ENCODE results near the gene MYG1. TPM values are rescaled to one million over a fixed set of nuclear protein-coding genes. Genes with fewer than 3 reads are reported as not detected.
A peak's percentile ranks its signal among the peaks of the same experiment; 100 is the strongest.
"Not testable (repeated sequence)": the region's sequence is repeated elsewhere in the genome, so short reads cannot be mapped to it uniquely, and the experiment has no call there.

MYG1 gene
- total RNA-seq, 2 donors from 2014 or later: 37.9 to 39.2 TPM

DNA sequence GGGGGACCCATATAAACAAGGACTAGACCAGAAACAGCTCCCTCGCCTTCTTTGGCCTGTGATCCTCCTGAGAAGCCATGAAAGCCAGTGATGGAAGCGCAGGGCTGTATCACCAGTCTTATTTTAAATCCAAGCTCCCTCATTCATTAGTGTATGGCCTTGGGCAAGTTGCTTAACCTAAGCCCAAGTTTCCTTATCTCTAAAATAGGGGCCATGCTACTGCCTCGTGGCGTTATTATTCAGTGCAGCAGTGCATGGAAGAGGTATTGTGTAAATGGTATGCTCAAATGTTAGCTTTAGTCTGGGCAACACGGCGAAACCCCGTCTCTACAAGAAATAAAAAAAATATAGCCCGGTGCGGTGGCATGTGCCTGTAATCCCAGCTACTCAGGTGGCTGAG is 21.5 kb upstream of the MYG1 start:
- ATAC-seq: no peak
- DNase-seq: no peak
- intact Hi-C loops (cut with DNase I, micrococcal nuclease): loop anchor here in 1 of 2 donors (10.0 kb wide), 1 partner anchor 63 kb away; no protein-coding TSS in a partner anchor

DNA sequence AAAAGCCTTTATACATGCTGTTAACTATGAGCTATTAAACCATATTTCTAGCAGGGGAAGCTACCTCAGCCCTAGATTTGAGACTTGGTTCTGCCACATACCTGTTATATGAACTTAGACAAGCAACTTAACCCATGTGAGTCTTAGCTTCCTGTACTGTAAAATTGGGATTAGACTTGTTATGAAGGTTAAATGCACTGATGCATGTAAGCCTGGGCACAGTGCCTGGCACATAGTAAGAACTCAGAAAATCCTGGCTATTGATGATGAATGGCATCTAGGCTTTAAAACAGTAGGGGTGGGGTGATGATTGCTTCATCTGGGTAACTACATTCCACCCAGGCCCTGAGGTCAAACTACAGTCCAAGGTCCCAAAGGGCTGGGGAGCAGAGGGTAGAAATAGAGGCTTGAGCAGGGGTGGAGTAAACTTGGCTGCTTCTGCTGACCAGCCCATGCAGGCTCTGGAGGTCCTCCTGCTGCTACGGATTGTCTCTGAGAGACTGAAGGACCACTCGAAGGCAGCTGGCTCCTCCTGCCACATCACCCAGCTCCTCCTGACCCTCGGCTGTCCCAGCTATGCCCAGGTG is 20.1 kb upstream of the MYG1 start:
- DNase-seq: no peak

DNA sequence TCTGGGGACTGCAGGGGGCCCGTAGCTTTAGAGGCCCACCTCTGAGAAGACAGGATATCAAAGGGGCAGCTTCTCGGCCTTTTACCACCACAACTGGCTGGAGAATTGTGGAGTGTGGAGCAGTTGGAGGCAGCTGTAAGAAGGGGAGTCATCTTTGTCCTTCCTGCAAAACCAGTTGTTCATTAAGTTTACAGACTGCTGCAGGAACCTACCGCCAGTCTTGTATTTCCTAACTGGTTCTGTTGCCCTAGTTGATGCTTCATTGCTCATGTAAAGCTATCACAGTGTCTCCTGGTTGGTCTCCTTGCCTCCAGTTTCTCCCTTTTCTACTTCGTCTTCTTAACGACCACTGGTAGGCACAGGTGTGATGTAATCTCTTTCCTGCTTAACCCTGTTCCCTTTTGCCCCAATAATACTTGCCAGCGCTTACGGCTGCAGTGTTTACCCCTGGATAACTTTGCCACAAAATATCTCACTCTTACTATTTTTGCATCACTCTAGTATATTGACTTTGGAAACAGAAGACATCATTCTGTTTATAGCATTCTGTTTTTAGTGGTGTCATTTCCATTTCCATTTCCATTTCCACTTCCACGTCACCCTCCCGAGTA is 19.5 kb upstream of the MYG1 start:
- DNase-seq (no peak), ATAC-seq (peak; percentile 36)
- intact Hi-C loops (cut with DNase I, micrococcal nuclease): loop anchor here in 1 of 2 donors (10.0 kb wide), 1 partner anchor 65 kb away; no protein-coding TSS in a partner anchor

More for the DNA sequence above, 20.1 kb upstream of the MYG1 start:
- ATAC-seq: peak; percentile 89
- intact Hi-C loops (cut with DNase I, micrococcal nuclease): loop anchor here in 1 of 2 donors (10.0 kb wide), 1 partner anchor 65 kb away; no protein-coding TSS in a partner anchor

DNA sequence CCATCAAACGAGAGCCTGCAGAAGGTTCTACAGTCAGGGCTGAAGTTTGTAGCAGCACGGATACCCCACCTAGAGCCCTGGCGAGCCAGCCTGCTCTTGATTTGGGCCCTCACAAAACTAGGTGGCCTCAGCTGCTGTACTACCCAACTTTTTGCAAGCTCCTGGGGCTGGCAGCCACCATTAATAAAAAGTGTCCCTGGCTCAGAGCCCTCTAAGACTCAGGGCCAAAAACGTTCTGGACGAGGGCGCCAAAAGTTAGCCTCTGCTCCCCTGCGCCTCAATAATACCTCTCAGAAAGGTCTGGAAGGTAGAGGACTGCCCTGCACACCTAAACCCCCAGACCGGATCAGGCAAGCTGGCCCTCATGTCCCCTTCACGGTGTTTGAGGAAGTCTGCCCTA is 13.0 kb upstream of the MYG1 start:
- no peak for ATAC-seq
- no peak for DNase-seq
- intact Hi-C loops (cut with DNase I, micrococcal nuclease): loop anchor here in 1 of 2 donors (2.0 kb wide), 1 partner anchor 74 kb away; no protein-coding TSS in a partner anchor

DNA sequence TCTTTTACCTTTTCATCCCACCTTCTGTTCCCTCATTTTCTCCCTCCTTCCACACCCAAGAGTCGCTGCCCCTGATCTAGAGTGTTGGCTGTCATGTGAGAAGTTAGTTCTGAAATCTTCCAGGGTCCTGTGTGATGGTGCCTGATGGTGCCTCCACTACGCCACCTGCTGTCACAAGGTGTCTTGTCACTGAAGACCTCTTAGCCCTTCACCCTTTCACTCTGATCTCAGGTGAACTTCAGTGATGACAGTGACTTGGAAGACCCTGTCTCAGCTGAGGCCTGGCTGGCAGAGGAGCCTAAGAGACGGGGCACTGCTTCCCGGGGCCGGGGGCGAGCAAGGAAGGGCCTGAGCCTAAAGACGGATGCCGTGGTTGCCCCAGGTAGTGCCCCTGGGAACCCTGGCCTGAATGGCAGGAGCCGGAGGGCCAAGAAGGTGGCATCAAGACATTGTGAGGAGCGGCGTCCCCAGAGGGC is 11.7 kb upstream of the MYG1 start:
- ATAC-seq (peak; percentile 84), DNase-seq (peak; percentile 50 to 89)
- intact Hi-C loops (cut with DNase I, micrococcal nuclease): loop anchor here in 1 of 2 donors (2.0 kb wide), 1 partner anchor 75 kb away; no protein-coding TSS in a partner anchor

DNA sequence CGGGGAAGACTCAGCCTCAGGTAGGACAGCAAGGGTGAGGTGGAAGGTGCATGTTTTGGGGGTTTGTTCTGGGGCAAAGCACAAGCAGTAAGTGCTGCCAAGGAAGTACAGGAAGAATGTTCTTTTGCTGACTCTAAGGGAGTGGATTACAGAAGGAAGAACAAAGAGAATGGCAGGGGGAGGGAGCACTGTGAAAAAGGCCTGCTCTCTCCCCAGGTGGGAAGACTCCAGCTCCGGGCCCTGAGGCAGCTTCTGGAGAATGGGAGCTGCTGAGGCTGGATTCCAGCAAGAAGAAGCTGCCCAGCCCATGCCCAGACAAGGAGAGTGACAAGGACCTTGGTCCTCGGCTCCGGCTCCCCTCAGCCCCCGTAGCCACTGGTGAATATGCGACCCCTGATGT is 11.2 kb upstream of the MYG1 start:
- no peak for ATAC-seq
- intact Hi-C loops (cut with DNase I, micrococcal nuclease): no loop called here
- DNase-seq: no peak

DNA sequence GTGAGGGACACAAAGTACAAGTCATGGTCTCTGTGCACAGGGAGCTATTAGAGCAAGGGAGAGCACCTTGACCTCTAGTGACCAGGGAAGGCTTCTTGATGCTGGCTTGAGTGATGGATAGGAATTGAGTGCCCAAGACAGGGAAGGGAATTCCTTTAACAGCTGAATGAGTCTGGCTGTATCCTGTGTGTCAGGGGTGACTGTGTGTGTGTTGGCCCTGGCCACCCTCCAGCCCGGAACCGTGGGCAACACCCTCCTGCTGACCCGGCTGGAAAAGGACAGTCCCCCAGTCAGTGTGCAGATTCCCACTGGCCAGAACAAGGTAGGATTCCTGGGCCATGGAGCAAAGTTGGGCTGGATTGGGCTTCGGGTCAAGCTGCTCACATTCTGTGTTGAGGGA is 9.6 kb upstream of the MYG1 start:
- no peak for DNase-seq
- intact Hi-C loops (cut with DNase I, micrococcal nuclease): no loop called here
- ATAC-seq: no peak

DNA sequence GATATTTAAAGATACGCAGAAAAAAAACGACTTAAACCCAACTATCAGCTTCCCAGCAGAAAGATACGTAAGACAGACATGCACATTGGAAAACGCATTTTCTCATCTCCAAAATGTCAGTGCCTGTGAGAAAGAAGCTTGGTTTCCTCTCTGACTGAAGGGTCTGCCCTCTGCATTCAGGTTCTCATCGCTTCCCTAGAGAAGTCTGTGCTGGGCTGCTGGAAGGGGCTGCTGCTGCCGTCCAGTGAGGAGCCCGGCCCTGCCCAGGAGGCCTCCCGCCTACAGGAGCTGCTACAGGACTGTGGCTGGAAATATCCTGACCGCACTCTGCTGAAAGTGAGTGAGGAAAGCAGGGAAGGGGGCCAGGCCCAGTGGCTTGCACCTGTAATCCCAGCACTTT is 8.8 kb upstream of the MYG1 start:
- DNase-seq (no peak), ATAC-seq (no peak)
- intact Hi-C loops (cut with DNase I, micrococcal nuclease): no loop called here

DNA sequence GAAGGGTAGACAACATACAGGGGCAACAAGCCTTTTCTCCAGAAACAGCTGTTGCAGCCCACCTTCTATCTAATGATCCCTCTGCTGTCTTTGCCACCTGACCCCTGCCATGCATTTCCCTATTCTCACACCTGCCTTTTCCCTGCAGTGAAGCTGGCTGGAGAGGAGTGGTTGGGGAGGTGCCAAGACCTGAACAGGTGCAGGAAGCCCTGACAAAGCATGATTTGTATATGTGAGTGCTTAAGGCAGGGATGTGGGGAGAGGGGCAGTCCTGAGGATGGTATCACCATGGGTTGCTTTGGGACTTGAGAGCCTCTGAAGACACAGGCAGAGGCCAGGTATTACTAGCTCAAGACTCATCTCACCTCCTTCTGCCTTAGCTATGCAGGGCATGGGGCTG is 7.1 kb upstream of the MYG1 start:
- DNase-seq (no peak), ATAC-seq (no peak)
- intact Hi-C loops (cut with DNase I, micrococcal nuclease): no loop called here

DNA sequence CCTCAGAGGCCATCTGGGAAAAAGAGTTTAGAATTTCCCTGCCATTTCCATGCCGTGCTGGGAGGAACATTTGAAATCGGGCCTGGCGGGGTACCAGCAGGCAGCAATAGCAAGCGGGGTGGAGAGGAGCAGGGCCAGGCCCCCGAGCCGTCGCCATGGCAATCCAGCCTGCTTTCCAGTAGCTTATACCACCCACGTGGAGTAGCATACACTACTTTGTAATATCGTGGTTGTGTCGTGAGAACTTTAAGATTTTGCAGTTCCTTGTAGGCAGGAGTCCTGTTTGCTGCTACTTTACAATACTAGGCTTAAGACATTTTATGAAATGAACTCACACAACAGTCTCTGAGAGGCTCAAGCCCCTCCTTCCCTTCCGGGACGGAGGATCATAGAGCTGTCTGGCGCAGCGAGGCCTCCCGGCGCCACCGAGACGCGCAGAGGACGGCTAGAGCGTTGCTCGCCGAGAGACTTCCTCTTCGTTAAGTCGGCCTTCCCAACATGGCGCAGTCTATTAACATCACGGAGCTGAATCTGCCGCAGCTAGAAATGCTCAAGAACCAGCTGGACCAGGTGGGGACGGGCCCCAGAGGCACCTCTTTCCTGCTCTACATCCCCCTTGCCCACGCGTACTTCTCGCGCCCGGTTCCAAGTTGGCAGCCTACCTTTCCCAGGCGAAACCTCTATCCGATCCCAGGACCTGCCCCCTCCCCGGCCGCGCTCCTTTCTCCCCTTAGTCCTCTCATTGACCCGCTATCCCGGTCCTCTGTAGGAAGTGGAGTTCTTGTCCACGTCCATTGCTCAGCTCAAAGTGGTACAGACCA is 4.2 kb upstream of the MYG1 start, which contains the start of gene PFDN5:
TSS of gene PFDN5 (plus strand) at position 473 of the 821 bp plus-strand sequence. CDS start at position 499, 26 bp downstream.
- DNase-seq (peak; percentile 89 to 90), ATAC-seq (peak; percentile 85)
- intact Hi-C loops (cut with DNase I, micrococcal nuclease): no loop called here

DNA sequence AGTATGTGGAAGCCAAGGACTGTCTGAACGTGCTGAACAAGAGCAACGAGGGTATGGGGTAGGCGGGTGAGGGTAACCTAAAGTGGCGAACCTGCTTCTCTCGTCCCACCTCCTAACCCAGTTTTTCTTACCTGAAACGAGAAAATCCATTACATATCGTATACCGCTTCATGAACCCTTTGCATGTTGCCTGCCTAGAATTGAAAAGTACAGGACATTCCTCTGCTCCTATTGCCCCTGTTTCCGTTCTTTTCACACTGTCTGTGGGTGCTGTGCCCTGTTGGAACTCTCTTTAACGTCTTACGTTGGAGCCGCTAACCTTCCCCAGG is 3.6 kb upstream of the MYG1 start:
- intact Hi-C loops (cut with DNase I, micrococcal nuclease): no loop called here
- ATAC-seq (no peak), DNase-seq (no peak)

DNA sequence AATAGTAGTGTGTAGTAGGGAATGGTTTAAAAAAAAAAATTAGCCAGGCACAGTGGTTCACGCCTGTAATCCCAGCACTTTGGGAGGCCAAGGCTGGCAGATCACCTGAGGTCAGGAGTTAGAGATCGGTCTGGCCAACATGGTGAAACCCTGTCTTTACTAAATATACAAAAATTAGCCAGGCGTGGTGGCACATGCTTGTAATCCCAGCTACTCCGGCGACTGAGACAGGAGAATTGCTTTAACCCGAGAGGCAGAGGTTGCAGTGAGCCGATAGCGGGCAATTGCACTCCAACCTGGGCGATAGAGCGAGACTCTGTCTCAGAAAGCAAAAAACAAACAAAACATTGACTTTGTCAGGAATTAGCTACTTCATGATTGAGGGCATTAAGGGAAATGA is 2.4 kb upstream of the MYG1 start:
- DNase-seq; intact Hi-C loops (cut with DNase I, micrococcal nuclease); ATAC-seq: not testable (repeated sequence)

DNA sequence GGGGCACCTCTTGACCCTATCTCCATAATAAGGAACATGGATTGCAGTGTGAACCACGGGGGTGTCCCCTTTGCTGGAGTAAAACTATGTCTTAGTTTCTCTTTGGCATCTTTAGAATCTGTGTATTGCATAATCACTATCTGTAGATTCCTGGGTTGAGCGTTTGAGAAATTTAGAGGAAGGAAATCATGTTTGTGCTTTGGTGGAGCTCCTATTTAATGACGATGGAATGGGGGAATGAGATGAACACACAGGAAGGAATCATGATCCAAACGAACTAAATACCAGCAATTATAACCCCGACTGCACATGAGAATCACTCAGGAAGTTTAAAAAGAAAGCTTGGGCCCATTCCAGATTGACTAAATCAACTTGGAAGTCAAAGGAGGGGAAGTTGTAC is 1.3 kb upstream of the MYG1 start:
- ATAC-seq: no peak
- intact Hi-C loops (cut with DNase I, micrococcal nuclease): no loop called here
- DNase-seq: no peak

DNA sequence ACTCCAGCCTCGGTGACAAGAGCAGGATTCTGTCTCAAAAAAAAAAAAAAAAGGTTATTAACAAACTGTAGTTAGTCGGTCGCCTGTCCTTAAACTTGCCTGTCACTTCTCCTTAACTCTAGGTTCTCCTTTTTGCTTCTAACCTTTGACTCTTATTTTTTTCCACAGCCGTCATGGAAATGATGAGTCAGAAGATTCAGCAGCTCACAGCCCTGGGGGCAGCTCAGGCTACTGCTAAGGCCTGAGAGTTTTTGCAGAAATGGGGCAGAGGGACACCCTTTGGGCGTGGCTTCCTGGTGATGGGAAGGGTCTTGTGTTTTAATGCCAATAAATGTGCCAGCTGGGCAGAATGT is 418 bp upstream of the MYG1 start:
- intact Hi-C loops (cut with DNase I, micrococcal nuclease): no loop called here
- DNase-seq: no peak
- no peak for ATAC-seq

DNA sequence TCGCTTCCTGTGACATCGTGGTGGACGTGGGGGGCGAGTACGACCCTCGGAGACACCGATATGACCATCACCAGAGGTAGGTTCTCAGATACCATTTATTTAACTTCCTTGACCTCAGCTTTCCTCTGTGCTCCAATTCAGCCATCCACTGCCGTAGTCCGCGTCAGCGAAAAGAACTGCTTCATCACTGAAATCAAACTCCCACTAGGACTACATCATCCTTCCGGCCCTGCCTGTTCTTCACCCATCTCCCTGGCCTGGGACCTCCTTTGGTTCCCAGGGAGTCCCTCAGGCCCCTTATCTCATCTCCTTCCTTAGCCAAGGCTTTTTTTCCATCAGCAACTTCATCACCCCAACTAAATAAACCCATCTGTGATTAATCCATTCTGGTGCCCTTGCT is 692 bp downstream of the MYG1 start:
- intact Hi-C loops (cut with DNase I, micrococcal nuclease): no loop called here
- no peak for DNase-seq
- ATAC-seq: no peak

DNA sequence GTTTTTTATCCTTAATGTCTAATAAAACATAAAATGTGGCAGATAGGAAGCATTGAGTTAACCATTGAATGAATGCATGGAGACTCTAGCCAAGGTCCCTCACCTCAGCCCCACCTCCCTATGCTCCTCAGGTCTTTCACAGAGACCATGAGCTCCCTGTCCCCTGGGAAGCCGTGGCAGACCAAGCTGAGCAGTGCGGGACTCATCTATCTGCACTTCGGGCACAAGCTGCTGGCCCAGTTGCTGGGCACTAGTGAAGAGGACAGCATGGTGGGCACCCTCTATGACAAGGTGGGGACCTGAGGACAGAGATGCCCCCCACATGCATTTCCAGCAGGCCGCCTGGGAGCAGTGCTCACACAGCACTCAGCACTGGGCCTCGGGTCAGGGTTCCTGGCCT is 3.4 kb downstream of the MYG1 start:
- DNase-seq (no peak), ATAC-seq (no peak)
- intact Hi-C loops (cut with DNase I, micrococcal nuclease): no loop called here

DNA sequence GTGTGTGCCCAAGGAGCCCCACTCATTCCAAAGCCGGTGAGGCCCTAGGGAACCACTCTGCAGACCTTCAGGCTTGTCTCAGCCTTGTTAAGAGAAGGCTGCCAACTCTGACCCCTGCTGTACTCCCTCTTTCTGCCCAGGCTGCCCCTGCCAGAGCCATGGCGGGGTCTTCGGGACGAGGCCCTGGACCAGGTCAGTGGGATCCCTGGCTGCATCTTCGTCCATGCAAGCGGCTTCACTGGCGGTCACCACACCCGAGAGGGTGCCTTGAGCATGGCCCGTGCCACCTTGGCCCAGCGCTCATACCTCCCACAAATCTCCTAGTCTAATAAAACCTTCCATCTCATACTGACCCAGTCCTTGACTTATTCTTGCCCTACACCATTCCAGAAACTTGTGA is 7.3 kb downstream of the MYG1 start:
- ATAC-seq: no peak
- no peak for DNase-seq
- intact Hi-C loops (cut with DNase I, micrococcal nuclease): no loop called here

DNA sequence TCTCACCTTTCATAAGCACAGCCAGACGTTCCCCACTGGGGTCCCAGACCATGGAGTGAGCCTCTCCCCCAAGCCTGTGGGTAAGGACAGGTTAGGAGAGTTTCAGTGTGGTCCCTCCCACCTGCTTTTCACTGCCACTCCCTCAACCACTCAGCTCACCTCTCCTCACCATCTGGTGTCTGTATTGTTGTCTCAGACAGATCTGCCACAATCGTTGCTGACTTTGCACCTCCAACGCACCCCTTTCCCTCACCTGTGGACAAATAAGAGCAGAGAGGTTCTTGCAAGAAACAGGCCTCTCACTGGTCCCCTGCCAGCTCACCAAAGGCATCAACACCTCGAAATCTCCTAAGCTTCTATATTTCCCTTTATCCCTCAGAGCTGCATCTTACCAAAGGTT is 8.8 kb downstream of the MYG1 start:
- DNase-seq (no peak), ATAC-seq (no peak)
- intact Hi-C loops (cut with DNase I, micrococcal nuclease): no loop called here

DNA sequence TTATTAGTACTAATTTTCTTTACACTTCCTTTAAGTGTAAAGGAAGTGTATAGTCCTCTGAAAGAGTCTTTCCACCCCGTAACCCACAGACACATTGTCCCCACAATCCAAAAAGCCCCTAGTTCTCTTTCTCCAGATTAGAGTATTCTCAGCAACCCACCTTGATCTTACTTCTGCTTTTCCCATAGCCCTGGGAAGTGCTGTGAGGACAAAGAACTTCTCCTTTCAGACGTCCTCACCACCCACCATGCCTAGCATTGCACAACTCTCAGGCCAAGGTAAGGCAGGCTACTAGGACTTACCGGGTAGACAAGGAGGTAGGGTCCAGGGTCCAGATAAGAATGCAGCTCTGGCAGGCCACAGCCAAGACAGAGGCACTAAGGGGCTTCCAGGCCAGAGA is 14.5 kb downstream of the MYG1 start:
- ATAC-seq (no peak), DNase-seq (no peak)
- intact Hi-C loops (cut with DNase I, micrococcal nuclease): no loop called here

Data from left colon (tissue), 2 donors.